ENCODE results near the gene ATP6V1E1.

- TF ChIP-seq POLR2A (IDR thresholded peaks at IDR 0.05) (no peak), CTCF (IDR thresholded peaks at IDR 0.05) (no peak)
Observed at GRCh38 chr22:17581056-17581455, 47.5 kb downstream of the ATP6V1E1 start.

Measured in heart left ventricle (tissue), 13 donors.